Measurements from ENCODE around the gene NOTCH2NLA. TPM values are rescaled to one million over a fixed set of nuclear protein-coding genes. Genes with fewer than 3 reads are reported as not detected.
"Not testable (repeated sequence)": the region's sequence is repeated elsewhere in the genome, so short reads cannot be mapped to it uniquely, and the experiment has no call there.

NOTCH2NLA gene
- 61.1 and 150 TPM in 2 replicates for total RNA-seq
- 8.5 and 30.7 TPM in 2 replicates for polyA plus RNA-seq
- 6.7 and 23.5 TPM in 2 replicates for polyA plus RNA-seq (2012)
- polyA minus RNA-seq (ENCODE audit: low replicate concordance) = 61.3 and 121 TPM in 2 replicates

DNA sequence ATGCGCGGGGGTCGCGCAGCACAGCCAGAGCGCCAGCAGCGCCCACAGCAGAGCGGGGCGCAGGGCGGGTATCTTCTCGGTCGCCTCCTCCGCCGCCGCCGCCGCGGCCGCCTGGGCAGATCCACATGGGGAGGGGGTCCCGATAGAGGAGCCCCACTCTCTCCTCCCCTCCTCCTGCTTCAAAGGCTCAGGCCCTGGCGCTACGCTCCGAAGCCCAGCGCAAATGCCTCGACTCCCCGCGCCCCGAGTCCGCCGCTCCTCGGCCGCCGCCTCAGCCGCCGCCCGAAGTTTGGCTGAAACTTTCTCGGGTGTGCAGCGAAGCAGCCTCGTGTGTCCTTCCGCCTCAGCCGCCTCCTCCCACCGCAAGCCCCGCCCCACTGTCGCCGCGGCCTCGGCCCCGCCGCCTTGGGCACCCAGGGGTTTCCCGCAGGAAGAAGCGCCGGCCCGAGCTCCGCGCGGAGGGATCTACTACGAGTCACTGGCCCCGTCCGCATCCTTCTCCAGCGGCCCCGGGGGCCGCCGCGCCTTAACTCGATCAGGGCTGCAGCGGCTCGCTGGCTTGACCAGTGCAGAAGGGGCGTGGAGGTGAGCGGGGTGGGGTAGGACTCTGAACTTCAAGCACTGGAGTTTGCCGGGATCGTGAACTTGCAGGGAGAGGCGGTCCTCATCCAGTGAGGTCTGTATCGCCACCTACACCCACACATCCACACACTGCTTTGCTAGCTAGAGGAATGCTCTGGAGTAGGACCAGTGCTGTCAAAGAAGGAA, at the start of gene NOTCH2NLA:
TSS of gene NOTCH2NLA (minus strand) at position 312 of the 768 bp plus-strand sequence. CDS start 39,684 bp downstream, outside the sequence.
- H3K9me3 ChIP-seq (ENCODE audit: control insufficient read depth, insufficient read depth, low read depth, low read length); H2AFZ ChIP-seq (ENCODE audit: low read length); DNase-seq (ENCODE audit: low read depth in 2 of 2); H3K4me2 ChIP-seq (ENCODE audit: extremely low read depth, insufficient read depth, low read length); H3K4me1 ChIP-seq (ENCODE audit: control insufficient read depth, extremely low read depth, insufficient read depth, low read length); H3K79me2 ChIP-seq (ENCODE audit: control insufficient read depth, insufficient read depth, low read length); H3K27me3 ChIP-seq (ENCODE audit: control insufficient read depth, insufficient read depth, low read length); H3K36me3 ChIP-seq (ENCODE audit: control insufficient read depth, insufficient read depth, low read length); H4K20me1 ChIP-seq (ENCODE audit: control insufficient read depth, extremely low read depth, insufficient read depth, low read length): not testable (repeated sequence)
- peak within 1 kb of the TSS; percentile 58 for H3K9ac ChIP-seq (ENCODE audit: insufficient read depth, low read length)
- peak within 1 kb of the TSS; percentile 57 for H3K27ac ChIP-seq (ENCODE audit: insufficient read depth, low read length)
- H3K4me3 ChIP-seq (replicated peaks in 1 of 4; ENCODE audit: control extremely low read depth in 1 of 4, insufficient read depth in 1 of 4, low read depth in 3 of 4, low read length in 4 of 4) = peak within 1 kb of the TSS in 3 of 4 experiments; percentile 37 to 64 (median 40)

DNA sequence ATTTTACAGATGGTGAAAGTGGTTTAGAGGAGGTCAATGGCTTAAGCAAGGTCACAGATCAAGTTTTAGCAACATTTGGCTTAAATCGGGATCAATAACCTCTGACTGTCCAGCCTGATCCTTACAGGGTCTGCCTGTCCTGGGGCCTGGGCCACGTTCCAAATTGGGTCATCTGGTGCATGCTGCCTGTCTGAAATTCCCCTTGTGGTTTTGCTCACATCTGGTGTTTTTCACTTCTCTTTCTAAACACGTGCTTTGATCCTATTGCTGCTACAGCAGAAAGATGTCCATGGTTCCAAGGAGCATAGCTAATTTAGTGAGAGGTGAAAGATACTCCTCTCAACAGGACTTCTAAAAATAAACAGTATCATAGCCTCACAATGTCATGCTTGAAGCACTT, 49.5 kb upstream of the NOTCH2NLA start:
- not testable (repeated sequence) for H3K4me1 ChIP-seq (ENCODE audit: control insufficient read depth, extremely low read depth, insufficient read depth, low read length); H3K9ac ChIP-seq (ENCODE audit: insufficient read depth, low read length); H3K27me3 ChIP-seq (ENCODE audit: control insufficient read depth, insufficient read depth, low read length); H4K20me1 ChIP-seq (ENCODE audit: control insufficient read depth, extremely low read depth, insufficient read depth, low read length); H3K79me2 ChIP-seq (ENCODE audit: control insufficient read depth, insufficient read depth, low read length); H3K36me3 ChIP-seq (ENCODE audit: control insufficient read depth, insufficient read depth, low read length); H3K4me3 ChIP-seq (replicated peaks in 1 of 4; ENCODE audit: control extremely low read depth in 1 of 4, insufficient read depth in 1 of 4, low read depth in 3 of 4, low read length in 4 of 4); H3K27ac ChIP-seq (ENCODE audit: insufficient read depth, low read length); DNase-seq (ENCODE audit: low read depth in 2 of 2); H2AFZ ChIP-seq (ENCODE audit: low read length); H3K9me3 ChIP-seq (ENCODE audit: control insufficient read depth, insufficient read depth, low read depth, low read length); H3K4me2 ChIP-seq (ENCODE audit: extremely low read depth, insufficient read depth, low read length)

DNA sequence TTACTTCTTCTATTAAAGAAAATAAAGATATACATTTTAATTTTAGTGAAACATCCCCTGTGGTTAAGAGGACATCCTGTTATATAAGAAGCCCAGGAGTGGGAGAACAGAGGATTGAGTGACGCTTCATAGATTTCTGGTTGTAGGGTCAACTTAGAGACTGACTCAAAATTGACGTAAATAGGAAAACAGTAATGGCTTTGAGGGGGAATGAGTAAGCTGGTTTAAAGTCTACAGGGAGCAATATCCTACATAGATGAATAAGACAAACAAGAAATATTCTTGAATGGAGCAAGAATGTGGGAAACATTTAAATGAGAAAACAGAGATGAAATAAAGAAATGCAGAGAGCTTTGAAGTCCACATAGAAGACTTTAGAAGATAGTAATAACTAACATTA, 48.3 kb upstream of the NOTCH2NLA start:
- not testable (repeated sequence) for H3K36me3 ChIP-seq (ENCODE audit: control insufficient read depth, insufficient read depth, low read length); H3K4me1 ChIP-seq (ENCODE audit: control insufficient read depth, extremely low read depth, insufficient read depth, low read length); H3K4me2 ChIP-seq (ENCODE audit: extremely low read depth, insufficient read depth, low read length); H3K27me3 ChIP-seq (ENCODE audit: control insufficient read depth, insufficient read depth, low read length); H3K79me2 ChIP-seq (ENCODE audit: control insufficient read depth, insufficient read depth, low read length); DNase-seq (ENCODE audit: low read depth in 2 of 2); H2AFZ ChIP-seq (ENCODE audit: low read length); H3K9ac ChIP-seq (ENCODE audit: insufficient read depth, low read length); H3K4me3 ChIP-seq (replicated peaks in 1 of 4; ENCODE audit: control extremely low read depth in 1 of 4, insufficient read depth in 1 of 4, low read depth in 3 of 4, low read length in 4 of 4); H4K20me1 ChIP-seq (ENCODE audit: control insufficient read depth, extremely low read depth, insufficient read depth, low read length); H3K27ac ChIP-seq (ENCODE audit: insufficient read depth, low read length); H3K9me3 ChIP-seq (ENCODE audit: control insufficient read depth, insufficient read depth, low read depth, low read length)

DNA sequence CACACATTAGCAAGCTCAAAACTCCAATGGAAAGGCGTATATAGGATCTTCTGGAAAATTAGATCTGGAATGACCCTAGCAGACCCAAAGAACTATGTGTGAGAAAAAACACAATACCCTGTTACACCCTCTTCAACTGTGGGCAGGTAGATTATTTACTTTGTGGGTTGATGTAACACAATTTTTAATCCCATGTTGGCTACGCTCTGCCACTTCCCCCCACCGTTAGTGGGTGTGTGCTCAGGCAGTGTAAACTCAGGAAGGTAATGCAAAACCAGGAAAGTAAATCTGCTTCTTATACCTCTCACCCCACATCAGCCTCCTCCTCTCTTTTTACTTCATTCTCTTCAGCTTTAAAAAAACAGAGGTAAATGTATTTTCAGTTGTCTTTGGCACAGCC, 45.3 kb upstream of the NOTCH2NLA start:
- not testable (repeated sequence) for H3K4me2 ChIP-seq (ENCODE audit: extremely low read depth, insufficient read depth, low read length); DNase-seq (ENCODE audit: low read depth in 2 of 2); H3K9ac ChIP-seq (ENCODE audit: insufficient read depth, low read length); H3K79me2 ChIP-seq (ENCODE audit: control insufficient read depth, insufficient read depth, low read length); H3K36me3 ChIP-seq (ENCODE audit: control insufficient read depth, insufficient read depth, low read length); H3K27me3 ChIP-seq (ENCODE audit: control insufficient read depth, insufficient read depth, low read length); H2AFZ ChIP-seq (ENCODE audit: low read length); H4K20me1 ChIP-seq (ENCODE audit: control insufficient read depth, extremely low read depth, insufficient read depth, low read length); H3K27ac ChIP-seq (ENCODE audit: insufficient read depth, low read length); H3K4me1 ChIP-seq (ENCODE audit: control insufficient read depth, extremely low read depth, insufficient read depth, low read length); H3K4me3 ChIP-seq (replicated peaks in 1 of 4; ENCODE audit: control extremely low read depth in 1 of 4, insufficient read depth in 1 of 4, low read depth in 3 of 4, low read length in 4 of 4); H3K9me3 ChIP-seq (ENCODE audit: control insufficient read depth, insufficient read depth, low read depth, low read length)

DNA sequence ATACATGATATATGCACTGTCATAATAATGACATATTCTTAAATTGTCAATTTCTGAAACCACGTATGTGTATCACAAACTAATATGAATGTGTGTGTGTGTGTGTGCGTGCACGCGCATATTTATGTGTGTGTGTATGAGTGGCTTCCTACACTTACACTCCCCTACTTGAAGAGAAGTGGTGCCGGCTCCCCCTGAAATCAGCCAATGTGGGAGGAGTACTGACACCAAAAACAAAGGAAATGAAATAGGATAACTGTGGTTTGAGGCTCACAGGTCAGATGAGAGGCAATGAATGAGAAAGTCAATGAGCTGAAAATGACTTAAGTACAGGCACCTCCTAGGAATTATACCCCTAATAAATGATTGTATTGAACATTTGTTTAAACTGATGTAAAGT, 44.4 kb upstream of the NOTCH2NLA start:
- H2AFZ ChIP-seq (ENCODE audit: low read length); H3K4me3 ChIP-seq (replicated peaks in 1 of 4; ENCODE audit: control extremely low read depth in 1 of 4, insufficient read depth in 1 of 4, low read depth in 3 of 4, low read length in 4 of 4); H3K4me1 ChIP-seq (ENCODE audit: control insufficient read depth, extremely low read depth, insufficient read depth, low read length); H3K36me3 ChIP-seq (ENCODE audit: control insufficient read depth, insufficient read depth, low read length); H3K9ac ChIP-seq (ENCODE audit: insufficient read depth, low read length); H3K9me3 ChIP-seq (ENCODE audit: control insufficient read depth, insufficient read depth, low read depth, low read length); H3K79me2 ChIP-seq (ENCODE audit: control insufficient read depth, insufficient read depth, low read length); H4K20me1 ChIP-seq (ENCODE audit: control insufficient read depth, extremely low read depth, insufficient read depth, low read length); DNase-seq (ENCODE audit: low read depth in 2 of 2); H3K27me3 ChIP-seq (ENCODE audit: control insufficient read depth, insufficient read depth, low read length); H3K27ac ChIP-seq (ENCODE audit: insufficient read depth, low read length); H3K4me2 ChIP-seq (ENCODE audit: extremely low read depth, insufficient read depth, low read length): not testable (repeated sequence)

DNA sequence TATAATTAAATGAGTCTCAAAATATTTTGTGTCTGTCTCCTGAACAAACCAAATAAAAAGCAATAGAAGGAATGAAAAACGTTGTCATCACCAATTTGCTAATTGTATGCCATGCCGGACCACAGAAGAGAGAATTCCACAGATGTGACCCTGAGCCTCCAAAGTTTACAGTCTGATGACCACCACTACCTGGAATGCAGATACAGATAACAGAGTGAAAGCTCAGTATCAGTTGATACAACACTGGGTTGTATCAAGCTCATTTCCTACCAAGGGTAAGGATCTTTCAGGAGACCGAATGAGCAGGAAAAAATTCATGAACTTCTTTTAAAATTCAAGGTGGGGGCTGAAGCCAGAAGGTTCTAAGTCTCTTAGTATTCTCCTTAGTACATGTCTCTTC, 43.9 kb upstream of the NOTCH2NLA start:
- not testable (repeated sequence) for H3K9ac ChIP-seq (ENCODE audit: insufficient read depth, low read length); H3K79me2 ChIP-seq (ENCODE audit: control insufficient read depth, insufficient read depth, low read length); H3K27me3 ChIP-seq (ENCODE audit: control insufficient read depth, insufficient read depth, low read length); H2AFZ ChIP-seq (ENCODE audit: low read length); H3K4me1 ChIP-seq (ENCODE audit: control insufficient read depth, extremely low read depth, insufficient read depth, low read length); H3K4me2 ChIP-seq (ENCODE audit: extremely low read depth, insufficient read depth, low read length); H3K36me3 ChIP-seq (ENCODE audit: control insufficient read depth, insufficient read depth, low read length); H3K27ac ChIP-seq (ENCODE audit: insufficient read depth, low read length); H3K9me3 ChIP-seq (ENCODE audit: control insufficient read depth, insufficient read depth, low read depth, low read length); DNase-seq (ENCODE audit: low read depth in 2 of 2); H3K4me3 ChIP-seq (replicated peaks in 1 of 4; ENCODE audit: control extremely low read depth in 1 of 4, insufficient read depth in 1 of 4, low read depth in 3 of 4, low read length in 4 of 4); H4K20me1 ChIP-seq (ENCODE audit: control insufficient read depth, extremely low read depth, insufficient read depth, low read length)

DNA sequence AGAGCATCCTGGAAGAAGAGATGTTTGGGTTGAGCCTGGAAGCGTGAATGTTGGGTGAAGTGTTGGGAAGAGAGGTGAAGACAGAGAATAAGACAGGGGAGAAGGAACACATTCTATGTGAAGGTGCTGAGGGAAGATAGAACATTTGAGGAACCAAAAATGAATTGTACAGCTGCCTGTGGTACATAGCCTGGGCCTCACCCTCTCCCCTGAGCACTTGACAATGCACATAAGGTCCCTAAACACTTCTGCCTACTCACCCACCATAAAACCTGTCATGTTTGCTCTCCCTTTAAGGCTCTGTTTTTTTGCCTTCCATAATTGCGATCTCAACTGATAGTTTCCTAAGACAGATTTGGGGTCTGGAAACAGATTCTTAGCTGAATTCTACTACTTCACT, 43.2 kb upstream of the NOTCH2NLA start:
- not testable (repeated sequence) for H3K9ac ChIP-seq (ENCODE audit: insufficient read depth, low read length); H3K4me2 ChIP-seq (ENCODE audit: extremely low read depth, insufficient read depth, low read length); H3K36me3 ChIP-seq (ENCODE audit: control insufficient read depth, insufficient read depth, low read length); H3K4me3 ChIP-seq (replicated peaks in 1 of 4; ENCODE audit: control extremely low read depth in 1 of 4, insufficient read depth in 1 of 4, low read depth in 3 of 4, low read length in 4 of 4); H3K27me3 ChIP-seq (ENCODE audit: control insufficient read depth, insufficient read depth, low read length); H3K27ac ChIP-seq (ENCODE audit: insufficient read depth, low read length); H2AFZ ChIP-seq (ENCODE audit: low read length); DNase-seq (ENCODE audit: low read depth in 2 of 2); H4K20me1 ChIP-seq (ENCODE audit: control insufficient read depth, extremely low read depth, insufficient read depth, low read length); H3K79me2 ChIP-seq (ENCODE audit: control insufficient read depth, insufficient read depth, low read length); H3K4me1 ChIP-seq (ENCODE audit: control insufficient read depth, extremely low read depth, insufficient read depth, low read length); H3K9me3 ChIP-seq (ENCODE audit: control insufficient read depth, insufficient read depth, low read depth, low read length)

Measured in fibroblast of lung (primary cell).